Activated T-cell treated with anti-CD3 and anti-CD28 coated beads, Interleukin-2, amount 50 U/mL, for 24 hours (primary cell): ENCODE measurements around the gene CMBL.

ENCODE experiments used
- DNase-seq: peaks from one replicate; pipeline ENCODE4 v3.0.0-alpha.2; 2020
- H3K27ac Mint-ChIP-seq: 2 replicates; pipeline ENCODE4 v1.8.0; 2020; ENCODE audit warnings: mild to moderate bottlenecking, mixed read lengths
- H3K27me3 Mint-ChIP-seq: 2 replicates; pipeline ENCODE4 v1.8.0; 2020; ENCODE audit warnings: mixed read lengths
- H3K36me3 Mint-ChIP-seq: 2 replicates; pipeline ENCODE4 v1.8.0; 2020; ENCODE audit warnings: low read depth, mixed read lengths
- H3K4me1 Mint-ChIP-seq: 2 replicates; pipeline ENCODE4 v1.8.0; 2020; ENCODE audit warnings: low read depth, mixed read lengths
- H3K4me3 Mint-ChIP-seq: 2 replicates; pipeline ENCODE4 v1.8.0; 2020; ENCODE audit warnings: mild to moderate bottlenecking, moderate library complexity, mixed read lengths
- H3K9me3 Mint-ChIP-seq: 2 replicates; pipeline ENCODE4 v1.8.0; 2020; ENCODE audit warnings: mixed read lengths

Gene CMBL

DNA sequence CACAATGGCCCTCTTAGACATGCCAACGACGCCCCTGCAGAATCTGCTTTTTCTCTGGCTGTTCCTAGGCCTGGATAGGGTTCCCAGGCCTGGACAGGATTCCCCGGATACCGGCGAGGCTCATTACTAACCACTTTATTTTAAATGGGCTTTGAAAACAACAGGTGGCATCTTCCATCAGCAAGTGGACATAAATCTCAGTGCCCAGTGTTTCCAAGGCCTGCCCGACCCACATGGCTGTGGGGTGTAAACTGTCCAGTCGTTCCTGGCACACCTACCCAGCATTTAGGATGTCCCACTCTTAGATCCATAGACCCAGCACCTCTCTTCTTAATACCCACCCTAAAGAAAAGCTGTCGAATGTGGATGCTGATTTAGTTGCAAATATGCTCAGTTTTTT is 896 bp downstream of the CMBL start:
- Mint-ChIP-seq H3K4me3 (peak overlapping the region; percentile 75), H3K36me3 (no peaks in the 10 kb centered on the region), H3K27ac (no peak overlapping the region), H3K9me3 (no peaks in the 10 kb centered on the region), H3K27me3 (peaks cover 38% of the 10 kb centered on the region), H3K4me1 (peaks cover 18% of the 10 kb centered on the region)
- no peak for DNase-seq

DNA sequence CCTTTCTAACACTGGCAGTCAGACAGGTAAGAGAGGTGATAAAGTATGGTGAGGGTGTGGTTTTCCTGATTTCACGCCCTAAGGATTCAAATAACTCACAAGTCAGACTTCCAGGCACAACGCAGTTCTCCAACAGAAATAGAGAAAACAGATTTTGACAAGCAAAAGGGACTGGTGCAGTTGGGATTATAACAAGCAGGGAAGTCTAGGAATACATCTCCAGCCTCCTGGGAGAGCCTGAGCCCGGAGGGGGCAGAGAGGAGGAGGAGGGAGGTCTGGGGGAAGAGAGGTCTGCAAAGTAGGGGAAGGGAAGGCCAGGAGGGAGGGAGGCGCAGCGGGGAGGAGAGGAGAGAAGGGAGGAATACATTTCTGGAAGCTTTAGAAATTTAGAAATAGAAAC is 1.6 kb downstream of the CMBL start:
- peaks cover 18% of the 10 kb centered on the region for H3K4me1 Mint-ChIP-seq
- no peaks in the 10 kb centered on the region for H3K36me3 Mint-ChIP-seq
- peaks cover 38% of the 10 kb centered on the region for H3K27me3 Mint-ChIP-seq
- no peak overlapping the region for H3K27ac Mint-ChIP-seq
- H3K9me3 Mint-ChIP-seq: no peaks in the 10 kb centered on the region
- no peak overlapping the region for H3K4me3 Mint-ChIP-seq
- DNase-seq: no peak

DNA sequence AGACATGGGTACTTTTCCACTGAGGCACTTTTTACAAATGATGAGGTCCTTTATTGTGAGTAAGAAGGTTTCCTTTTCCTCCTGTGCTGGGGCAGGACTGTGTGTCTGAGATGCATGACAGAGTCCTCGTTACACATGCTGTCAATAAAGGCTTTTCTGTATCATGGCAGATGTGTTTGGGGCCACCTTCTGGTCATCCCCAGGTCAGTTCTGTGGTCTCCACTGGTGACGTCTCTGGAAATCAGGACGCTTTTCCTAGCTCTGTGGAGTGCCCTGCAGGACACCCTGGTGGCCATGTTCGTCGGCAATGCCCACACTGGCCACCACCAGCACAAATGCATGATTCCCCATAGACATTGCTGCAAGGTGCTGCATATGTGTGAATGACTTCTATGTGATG is 2.8 kb downstream of the CMBL start:
- Mint-ChIP-seq H3K27ac (no peak overlapping the region), H3K4me1 (peaks cover 9% of the 10 kb centered on the region), H3K4me3 (no peak overlapping the region), H3K27me3 (peaks cover 34% of the 10 kb centered on the region), H3K9me3 (no peaks in the 10 kb centered on the region), H3K36me3 (no peaks in the 10 kb centered on the region)
- no peak for DNase-seq

DNA sequence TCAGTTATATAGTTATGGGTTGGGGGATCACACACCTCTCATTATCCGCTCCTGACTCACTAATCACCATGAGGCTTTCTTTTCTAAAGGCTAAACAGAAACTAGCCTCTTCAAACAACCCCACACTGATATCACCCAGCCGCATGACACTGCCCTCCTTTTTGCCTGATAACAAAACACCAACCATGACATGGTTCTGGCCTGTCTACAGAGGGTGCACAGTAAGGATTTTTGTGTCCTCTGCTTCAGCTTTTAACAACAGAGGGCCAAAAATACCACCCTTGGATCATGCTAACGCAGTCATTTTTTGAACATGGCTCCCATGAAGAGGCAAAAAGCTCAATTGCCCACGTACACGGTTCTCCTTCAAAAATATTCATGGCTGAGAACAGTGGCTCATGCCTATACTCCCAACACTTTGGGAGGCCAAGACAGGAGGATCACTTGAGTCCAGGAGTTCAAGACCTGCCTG is 4.0 kb downstream of the CMBL start:
- Mint-ChIP-seq H3K27ac (no peak overlapping the region), H3K36me3 (no peaks in the 10 kb centered on the region), H3K4me3 (no peak overlapping the region), H3K4me1 (peaks cover 9% of the 10 kb centered on the region), H3K27me3 (peaks cover 29% of the 10 kb centered on the region), H3K9me3 (no peaks in the 10 kb centered on the region)
- DNase-seq: no peak

DNA sequence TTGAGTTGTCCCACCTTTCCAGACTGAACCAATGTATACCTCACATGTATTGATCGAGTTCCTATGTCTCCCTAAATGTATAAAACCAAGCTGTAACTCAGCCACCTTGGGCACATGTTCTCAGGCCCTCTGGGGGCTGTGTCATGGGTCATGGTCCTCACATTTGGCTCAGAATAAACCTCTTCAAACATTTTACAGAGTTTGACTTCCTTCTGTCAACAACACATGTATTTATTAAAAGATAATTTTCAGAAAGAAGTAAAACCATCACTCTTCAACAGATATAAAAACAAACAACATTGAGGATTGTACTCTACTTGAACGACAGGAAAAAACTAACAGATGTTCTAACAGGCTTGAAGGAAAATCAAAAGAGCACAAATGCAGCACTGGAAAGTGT is 4.5 kb downstream of the CMBL start:
- H3K36me3 Mint-ChIP-seq: no peaks in the 10 kb centered on the region
- DNase-seq: no peak
- H3K27me3 Mint-ChIP-seq: peaks cover 25% of the 10 kb centered on the region
- H3K27ac Mint-ChIP-seq: no peak overlapping the region
- no peak overlapping the region for H3K4me3 Mint-ChIP-seq
- peaks cover 8% of the 10 kb centered on the region for H3K4me1 Mint-ChIP-seq
- no peaks in the 10 kb centered on the region for H3K9me3 Mint-ChIP-seq

DNA sequence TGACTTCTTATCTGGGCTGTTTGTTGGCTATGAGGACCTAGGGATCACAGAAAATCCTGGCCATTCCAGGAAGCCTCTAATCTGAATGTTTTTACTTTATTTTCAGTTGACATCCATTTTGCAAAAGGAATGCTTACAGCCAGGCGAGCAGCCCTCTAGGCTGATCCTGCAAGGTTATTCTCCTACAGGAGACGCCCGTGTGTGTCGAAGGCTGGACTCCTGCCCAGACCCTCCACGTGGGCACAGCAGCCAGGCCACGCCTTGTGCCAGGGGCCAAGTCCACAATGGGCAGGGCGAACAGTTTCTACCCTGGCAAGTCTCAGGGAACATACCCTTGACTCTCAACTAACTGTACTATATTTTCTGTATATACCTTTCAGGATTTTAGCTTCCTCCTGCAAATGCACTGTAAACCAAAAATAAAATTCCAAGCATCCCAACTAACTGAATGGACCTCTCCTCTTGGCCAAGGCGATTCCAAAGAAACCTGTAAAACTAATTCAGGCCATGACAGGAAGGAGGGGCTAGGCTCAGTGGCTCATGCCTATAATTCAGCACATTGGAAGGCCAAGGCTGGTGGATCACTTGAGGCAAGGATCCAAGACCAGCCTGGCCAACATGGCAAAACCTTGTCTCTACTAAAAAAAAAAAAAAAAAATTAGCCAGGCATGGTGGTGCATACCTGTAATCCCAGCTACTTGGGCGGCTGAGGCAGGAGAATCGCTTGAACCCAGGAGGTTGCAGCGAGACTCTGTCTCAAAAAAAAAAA is 5.7 kb downstream of the CMBL start:
- H3K27ac Mint-ChIP-seq: no peak overlapping the region
- peaks cover 2% of the 10 kb centered on the region for H3K4me1 Mint-ChIP-seq
- peaks cover 18% of the 10 kb centered on the region for H3K27me3 Mint-ChIP-seq
- no peak overlapping the region for H3K4me3 Mint-ChIP-seq
- no peaks in the 10 kb centered on the region for H3K9me3 Mint-ChIP-seq
- no peaks in the 10 kb centered on the region for H3K36me3 Mint-ChIP-seq
- no peak for DNase-seq

DNA sequence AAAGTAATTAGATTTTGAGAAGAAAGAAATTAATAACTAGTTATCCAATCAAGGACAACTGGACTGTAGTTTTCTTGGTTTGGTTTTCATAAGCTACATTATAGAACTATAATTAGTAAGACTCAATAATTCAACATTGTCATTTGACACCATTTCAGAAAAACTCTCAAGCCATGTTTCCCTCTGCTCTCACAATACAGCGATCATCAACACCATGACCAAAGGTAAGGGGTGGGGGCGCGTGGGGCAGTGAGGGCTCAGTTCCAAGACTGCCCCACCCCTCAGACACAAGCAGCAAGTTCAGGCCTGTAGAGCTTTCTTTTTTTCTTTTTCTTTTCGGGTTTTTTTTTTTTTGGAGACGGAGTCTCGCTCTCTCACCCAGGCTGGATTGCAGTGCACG is 6.4 kb downstream of the CMBL start:
- no peaks in the 10 kb centered on the region for H3K9me3 Mint-ChIP-seq
- no peak for DNase-seq
- H3K4me3 Mint-ChIP-seq: no peak overlapping the region
- peaks cover 11% of the 10 kb centered on the region for H3K27me3 Mint-ChIP-seq
- no peaks in the 10 kb centered on the region for H3K36me3 Mint-ChIP-seq
- H3K4me1 Mint-ChIP-seq: no peaks in the 10 kb centered on the region
- no peak overlapping the region for H3K27ac Mint-ChIP-seq

DNA sequence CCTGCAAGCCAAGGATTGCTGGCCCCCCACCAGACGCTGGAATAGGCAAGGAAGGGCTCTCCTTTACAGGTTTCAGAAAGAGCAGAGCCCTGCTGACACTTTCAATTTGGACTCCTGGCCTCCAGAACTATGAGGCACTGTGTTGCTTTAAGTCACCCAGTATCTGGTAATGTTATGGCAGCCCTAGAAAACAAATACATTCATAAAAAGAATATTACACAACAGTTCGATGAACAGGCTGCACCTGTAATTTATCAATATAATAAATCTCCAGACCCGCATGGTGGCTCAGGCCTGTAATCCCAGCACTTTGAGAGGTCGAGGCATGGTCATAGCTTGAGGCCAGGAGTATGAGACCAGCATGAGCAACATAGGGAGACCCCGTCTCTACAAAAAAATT is 7.5 kb downstream of the CMBL start:
- DNase-seq: no peak
- Mint-ChIP-seq H3K4me1 (no peaks in the 10 kb centered on the region), H3K27ac (no peak overlapping the region), H3K9me3 (no peaks in the 10 kb centered on the region), H3K4me3 (no peak overlapping the region), H3K36me3 (no peaks in the 10 kb centered on the region), H3K27me3 (peaks cover 3% of the 10 kb centered on the region)

DNA sequence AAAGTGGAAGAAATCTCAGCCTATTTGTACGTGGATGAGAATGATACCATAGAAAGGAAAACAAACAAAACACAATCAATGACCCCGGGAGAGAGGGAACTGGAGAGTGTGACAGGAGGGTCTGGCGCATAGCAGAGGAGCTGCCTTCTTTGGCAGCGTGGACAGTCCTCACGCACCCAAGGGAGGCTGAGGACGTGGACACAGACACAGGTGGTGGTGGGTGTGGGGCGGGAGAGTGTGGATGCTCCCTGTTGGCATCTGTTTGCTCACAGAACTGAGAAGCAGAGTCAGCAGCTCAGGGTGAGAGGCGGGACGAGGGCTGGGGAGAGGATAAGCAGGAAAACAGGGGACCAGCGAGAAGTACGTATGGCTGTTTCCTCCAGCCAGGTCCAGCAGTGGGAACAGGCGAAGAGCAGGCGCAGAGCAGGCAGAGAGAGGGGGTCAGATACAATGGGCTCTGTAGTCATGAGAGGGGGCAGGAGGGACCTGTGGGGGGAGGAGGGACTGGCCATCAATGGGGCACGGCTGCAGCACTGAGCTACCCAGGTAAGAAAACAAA is 10.0 kb downstream of the CMBL start:
- DNase-seq: no peak
- Mint-ChIP-seq H3K9me3 (no peaks in the 10 kb centered on the region), H3K4me3 (no peak overlapping the region), H3K27ac (no peak overlapping the region), H3K27me3 (no peaks in the 10 kb centered on the region), H3K4me1 (no peaks in the 10 kb centered on the region), H3K36me3 (no peaks in the 10 kb centered on the region)

DNA sequence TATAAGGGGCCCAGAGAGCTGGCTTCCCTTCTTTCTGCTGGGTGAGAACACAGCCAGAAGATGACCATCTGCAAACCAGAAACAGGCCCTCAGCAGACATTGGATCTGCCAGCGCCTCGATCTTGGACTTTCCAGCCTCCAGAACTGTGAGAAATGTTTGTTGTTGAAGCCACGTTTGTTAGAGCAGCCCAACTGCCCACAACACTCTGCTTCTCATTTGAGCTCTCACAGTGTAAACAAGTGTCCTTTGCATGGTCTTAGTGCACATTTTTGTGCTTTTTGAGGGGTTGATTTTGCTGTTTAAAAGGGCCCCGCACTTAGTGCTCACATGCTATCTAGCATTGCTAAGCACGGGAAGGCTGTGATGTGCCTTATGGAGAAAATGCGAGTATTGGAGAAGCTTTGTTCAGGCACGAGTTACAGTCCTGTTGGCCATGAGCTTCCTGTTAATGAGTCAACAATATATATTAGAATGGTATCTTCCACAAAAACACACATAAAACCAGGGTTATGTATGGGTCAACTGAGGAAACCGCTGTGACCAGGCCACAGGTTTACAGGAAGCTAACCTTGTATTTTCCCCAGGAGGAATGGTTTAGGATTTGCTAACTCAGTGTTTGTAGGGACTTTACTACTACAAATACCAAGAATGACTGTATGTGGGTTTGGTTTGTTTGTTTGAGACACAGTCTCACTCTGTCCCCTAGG is 11.9 kb downstream of the CMBL start:
- Mint-ChIP-seq H3K27me3 (peaks cover 2% of the 10 kb centered on the region), H3K36me3 (no peaks in the 10 kb centered on the region), H3K9me3 (no peaks in the 10 kb centered on the region), H3K4me3 (no peak overlapping the region), H3K4me1 (no peaks in the 10 kb centered on the region), H3K27ac (no peak overlapping the region)
- no peak for DNase-seq

DNA sequence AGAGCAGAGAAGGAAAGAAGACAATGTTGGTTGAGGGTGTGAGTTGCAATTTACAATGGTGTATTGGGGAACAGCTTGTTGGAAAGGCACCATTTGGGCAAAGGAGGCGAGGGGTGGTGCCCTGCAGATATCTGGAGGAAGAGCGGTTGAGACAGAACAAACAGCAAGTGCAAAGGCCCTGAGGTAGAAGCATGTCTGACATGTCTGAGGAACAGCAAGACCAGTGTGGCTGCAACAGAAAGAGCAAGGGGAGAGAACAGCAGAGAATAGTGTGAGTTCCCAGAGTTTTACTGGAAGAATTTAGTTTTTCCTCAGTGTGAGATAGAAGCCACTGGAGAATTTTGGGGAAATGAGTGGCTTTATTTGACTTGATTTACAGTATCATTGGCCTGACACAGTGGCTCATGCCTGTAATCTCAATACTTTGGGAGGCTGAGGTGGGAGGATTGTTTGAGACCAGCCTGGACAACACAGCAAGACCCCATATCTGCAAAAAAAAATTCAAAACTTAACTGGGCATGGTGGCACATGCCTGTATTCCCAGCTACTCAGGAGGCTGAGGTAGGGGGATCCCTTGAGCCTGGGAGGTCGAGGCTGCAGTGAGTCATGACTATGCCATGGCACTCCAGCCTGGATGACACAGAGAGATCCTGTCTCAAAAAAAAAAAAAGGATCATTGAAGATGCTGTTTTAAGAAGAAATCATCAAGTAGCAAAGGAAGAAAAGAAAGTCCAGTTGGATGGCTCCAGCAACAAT is 13.6 kb downstream of the CMBL start:
- Mint-ChIP-seq H3K27me3 (peaks cover 6% of the 10 kb centered on the region), H3K36me3 (no peaks in the 10 kb centered on the region), H3K9me3 (no peaks in the 10 kb centered on the region), H3K4me3 (no peak overlapping the region), H3K4me1 (no peaks in the 10 kb centered on the region), H3K27ac (no peak overlapping the region)
- no peak for DNase-seq

DNA sequence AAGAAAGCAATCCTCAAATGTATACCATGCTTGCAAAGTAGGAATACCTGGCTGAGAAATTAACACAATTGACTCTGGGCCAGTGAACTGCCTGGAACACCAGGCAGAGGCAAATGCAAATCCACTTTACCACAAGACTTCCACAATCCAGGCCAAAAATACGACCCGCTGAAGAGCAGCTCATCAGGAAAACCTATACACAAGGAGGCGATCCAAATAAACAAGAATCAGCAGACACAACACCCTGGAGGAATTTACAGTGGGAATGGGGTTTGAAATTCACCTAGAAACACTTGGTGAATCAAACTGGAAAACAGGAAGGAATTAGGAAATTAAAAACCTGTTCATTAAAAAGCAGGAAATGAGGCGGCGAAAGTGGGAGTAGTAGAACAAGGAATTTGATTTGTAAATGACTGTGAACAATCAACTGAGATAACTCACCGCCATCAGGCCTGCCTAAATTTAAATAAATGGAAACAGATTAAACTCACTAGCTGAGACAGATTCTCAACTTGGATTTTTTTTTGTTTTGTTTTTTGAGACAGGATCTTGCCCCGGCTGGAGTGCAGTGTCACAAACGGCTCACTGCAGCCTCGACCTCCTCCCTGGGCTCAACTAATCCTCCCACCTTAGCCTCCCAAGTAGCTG is 15.9 kb downstream of the CMBL start:
- Mint-ChIP-seq H3K27ac (no peak overlapping the region), H3K9me3 (no peaks in the 10 kb centered on the region), H3K4me1 (peaks cover 5% of the 10 kb centered on the region), H3K36me3 (no peaks in the 10 kb centered on the region), H3K4me3 (no peak overlapping the region), H3K27me3 (peaks cover 9% of the 10 kb centered on the region)
- DNase-seq: no peak

DNA sequence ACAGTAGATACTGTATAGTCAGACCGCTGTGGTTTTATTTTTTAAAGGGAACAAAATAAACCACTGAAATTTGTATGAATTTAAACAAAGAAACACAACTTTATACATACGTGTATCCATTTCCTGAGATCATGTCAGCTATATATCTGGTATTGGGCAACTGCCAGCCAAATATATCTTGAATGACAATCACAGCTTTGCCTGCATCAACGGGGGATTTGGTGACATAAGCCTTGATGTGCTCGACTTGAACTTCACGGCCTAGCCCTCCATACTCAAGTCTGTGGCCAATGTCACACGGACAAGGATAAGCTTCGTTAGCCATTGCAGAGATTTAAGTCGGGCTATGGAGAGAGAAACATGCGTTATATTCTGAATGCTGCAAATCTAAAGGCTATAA is 17.3 kb downstream of the CMBL start:
- peaks cover 5% of the 10 kb centered on the region for H3K4me1 Mint-ChIP-seq
- no peak for DNase-seq
- no peaks in the 10 kb centered on the region for H3K9me3 Mint-ChIP-seq
- H3K27ac Mint-ChIP-seq: no peak overlapping the region
- no peaks in the 10 kb centered on the region for H3K36me3 Mint-ChIP-seq
- no peak overlapping the region for H3K4me3 Mint-ChIP-seq
- H3K27me3 Mint-ChIP-seq: peaks cover 11% of the 10 kb centered on the region

DNA sequence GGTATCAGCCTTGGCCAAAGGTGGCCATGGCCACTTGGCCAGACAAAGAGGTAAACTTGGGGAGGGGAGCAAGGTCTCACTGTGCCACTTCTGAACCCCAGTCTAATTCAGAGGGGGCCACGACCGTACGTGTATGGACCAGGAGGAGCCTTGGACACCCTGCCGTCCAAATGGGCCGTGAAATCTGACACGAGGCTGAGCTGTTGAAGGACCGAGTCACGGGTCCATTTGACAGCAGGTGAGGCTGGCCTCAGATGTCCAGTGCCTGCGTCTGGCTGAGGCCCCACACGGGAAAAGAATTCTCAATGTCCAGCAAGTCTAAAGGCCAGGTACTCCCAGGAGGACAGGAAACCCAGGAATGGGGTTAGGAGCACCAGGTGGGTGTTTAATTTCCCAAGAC is 17.7 kb downstream of the CMBL start:
- Mint-ChIP-seq H3K4me1 (peaks cover 5% of the 10 kb centered on the region), H3K27me3 (peaks cover 11% of the 10 kb centered on the region), H3K4me3 (no peak overlapping the region), H3K9me3 (no peaks in the 10 kb centered on the region), H3K36me3 (no peaks in the 10 kb centered on the region), H3K27ac (no peak overlapping the region)
- no peak for DNase-seq
